Common myeloid progenitor, CD34-positive (primary cell): ENCODE results near the gene SZRD1.
A peak's percentile ranks its signal among the peaks of the same experiment; 100 is the strongest.

Experiments
- CTCF ChIA-PET: fragments of 350-600 bp; sonication (Branson Sonifier 250); formaldehyde crosslinking; loops from one replicate; lab custom pipeline; 2021; ENCODE audit warnings: antibody characterized with exemption; lab: Charles Lee
- POLR2A ChIA-PET: fragments of 350-600 bp; sonication (Branson Sonifier 250); formaldehyde crosslinking; loops from one replicate; lab custom pipeline; 2021; ENCODE audit warnings: antibody characterized with exemption; lab: Charles Lee
- DNase-seq, 3 donors: peaks; one replicate each; pipeline versions ENCODE4 v3.0.0 to v3.0.0-alpha.2; 2013
- H3K27ac ChIP-seq, 2 experiments: 1 replicate in 1 of 2; 2 replicates in 1 of 2; pipeline ENCODE4 v1.7.0; 2013; ENCODE audit warnings: inconsistent platforms in 2 of 2, low read length in 2 of 2, mild to moderate bottlenecking in 2 of 2, low read depth in 1 of 2, moderate library complexity in 1 of 2; ENCODE audit not compliant: severe bottlenecking in 2 of 2, insufficient read depth in 1 of 2, poor library complexity in 1 of 2
- H3K27me3 ChIP-seq, 5 experiments: replicated peaks in 2 of 5; 1 replicate in 3 of 5; 2 replicates in 2 of 5; pipeline versions ENCODE4 v1.6.1 to v1.7.0; 2013; ENCODE audit warnings: low read length in 4 of 5, mild to moderate bottlenecking in 2 of 5, moderate library complexity in 2 of 5, inconsistent platforms in 1 of 5; ENCODE audit not compliant: insufficient read depth in 5 of 5, control insufficient read depth in 4 of 5
- H3K36me3 ChIP-seq, 4 experiments: 1 replicate in 2 of 4; 2 replicates in 2 of 4; pipeline versions ENCODE4 v1.6.1 to v1.7.0; 2013; ENCODE audit warnings: low read length in 3 of 4, control low read depth in 1 of 4, mild to moderate bottlenecking in 1 of 4; ENCODE audit not compliant: control insufficient read depth in 4 of 4, insufficient read depth in 4 of 4
- H3K4me1 ChIP-seq, 4 experiments: 1 replicate in 3 of 4; 2 replicates in 1 of 4; pipeline versions ENCODE4 v1.6.1 to v1.7.1; 2013; ENCODE audit warnings: low read length in 3 of 4, mild to moderate bottlenecking in 3 of 4, control low read depth in 1 of 4, inconsistent platforms in 1 of 4, moderate library complexity in 1 of 4; ENCODE audit not compliant: control insufficient read depth in 4 of 4, insufficient read depth in 4 of 4; ENCODE audit errors: control extremely low read depth in 1 of 4
- H3K4me3 ChIP-seq, 7 experiments: 1 replicate in 4 of 7; 2 replicates in 3 of 7; pipeline versions ENCODE4 v1.5.1 to v1.7.0; 2013; ENCODE audit warnings: mild to moderate bottlenecking in 7 of 7, low read length in 6 of 7, moderate library complexity in 6 of 7, inconsistent platforms in 2 of 7, low read depth in 2 of 7, control low read depth in 1 of 7; ENCODE audit not compliant: insufficient read depth in 4 of 7, control insufficient read depth in 1 of 7; ENCODE audit errors: extremely low read depth in 1 of 7
- H3K9me3 ChIP-seq, 5 experiments: 1 replicate in 4 of 5; 2 replicates in 1 of 5; pipeline versions ENCODE4 v1.6.1 to v1.7.1; 2013; ENCODE audit warnings: low read length in 4 of 5, mild to moderate bottlenecking in 2 of 5, inconsistent platforms in 1 of 5, low read depth in 1 of 5, moderate library complexity in 1 of 5; ENCODE audit not compliant: control insufficient read depth in 4 of 5, insufficient read depth in 2 of 5; ENCODE audit errors: control extremely low read depth in 1 of 5
- WGBS: methylation state at CpG from one replicate; pipeline ENCODE4 v1.1.5; 2013; ENCODE audit not compliant: insufficient coverage; 5-methylcytosine and 5-hydroxymethylcytosine counted together

The SZRD1 gene

DNA sequence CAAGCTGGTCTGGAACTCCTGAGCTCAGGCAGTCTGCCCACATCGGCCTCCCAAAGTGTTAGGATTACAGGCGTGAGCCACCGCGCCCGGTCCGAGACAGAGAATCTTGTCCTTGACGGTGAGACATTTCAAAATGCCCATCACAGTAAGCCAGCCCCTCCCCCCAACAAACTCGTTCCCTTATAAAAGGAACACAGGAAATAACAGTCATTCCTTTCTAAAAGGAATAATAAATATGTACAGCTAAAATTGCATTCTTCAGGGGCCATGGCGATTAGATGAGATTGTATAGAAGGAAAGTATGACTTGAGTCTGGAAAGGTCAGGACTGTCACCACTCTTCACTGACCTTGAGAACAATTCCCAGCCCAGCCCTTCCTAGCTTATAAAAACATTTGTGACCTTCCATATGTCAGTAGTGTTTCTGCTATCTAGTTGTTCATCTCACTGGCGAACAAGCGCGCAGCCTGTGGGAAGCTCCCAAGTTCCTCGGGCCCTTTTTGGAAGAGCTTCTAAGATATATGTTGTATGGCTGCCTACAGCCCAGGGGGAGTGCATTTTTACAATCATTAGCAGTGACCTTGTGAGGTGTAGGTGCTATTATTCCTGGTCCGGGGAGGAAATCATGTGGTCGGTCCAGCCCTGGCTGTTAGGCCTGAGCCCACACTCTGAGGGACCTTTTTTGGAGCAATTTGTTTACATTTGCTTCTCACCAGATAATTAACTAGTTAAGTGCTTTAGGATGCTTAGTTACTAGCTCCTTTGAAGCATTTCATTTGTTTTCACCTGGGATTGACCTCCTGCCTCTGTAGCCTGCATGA lies 8.7 kb downstream of the SZRD1 start:
- no peak overlapping the region for H3K4me3 ChIP-seq
- no peaks in the 10 kb centered on the region for H3K9me3 ChIP-seq
- POLR2A ChIA-PET: interaction anchor here (2.6 kb wide), 1 partner anchor 11 kb away, joined by 7 read pairs; no protein-coding TSS in a partner anchor
- DNase-seq: no peak
- 100% methylated on average over 3 of the region's 15 CpGs for WGBS
- peak overlapping the region in 1 of 2 experiments; percentile 54 for H3K27ac ChIP-seq
- peaks cover 0 to 13% (median 2%) of the 10 kb centered on the region in 4 experiments for H3K36me3 ChIP-seq
- CTCF ChIA-PET: interaction anchor here (1.0 to 3.3 kb wide), 2 partner anchors 11 to 78 kb away, joined by 3 to 12 read pairs; no protein-coding TSS in a partner anchor
- H3K27me3 ChIP-seq: no peaks in the 10 kb centered on the region
- peaks cover 0 to 17% (median 11%) of the 10 kb centered on the region in 4 experiments for H3K4me1 ChIP-seq

DNA sequence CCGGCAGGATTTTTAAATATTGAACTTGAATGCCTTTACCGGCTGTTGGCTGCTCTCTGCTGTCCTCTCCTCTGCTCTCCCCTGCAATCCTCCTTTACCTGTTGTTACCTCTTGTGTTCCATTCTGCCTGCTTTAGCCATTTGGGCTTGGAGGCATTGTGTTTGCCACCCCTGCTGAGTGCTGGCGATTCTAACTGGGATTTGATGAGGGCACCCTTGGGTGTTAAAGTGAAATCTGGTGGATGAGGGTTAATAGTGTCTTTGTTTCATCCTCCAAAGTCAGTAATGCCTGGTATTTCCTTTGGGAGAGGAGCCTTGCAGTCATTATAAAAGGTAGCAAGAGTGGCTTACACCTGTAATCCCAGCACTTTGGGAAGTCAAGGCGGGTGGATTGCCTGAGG lies 9.9 kb downstream of the SZRD1 start:
- CTCF ChIA-PET: interaction anchor here (3.3 kb wide), 1 partner anchor 13 kb away, joined by 12 read pairs; no protein-coding TSS in a partner anchor
- H3K27me3 ChIP-seq: no peaks in the 10 kb centered on the region
- POLR2A ChIA-PET: no interaction called here
- DNase-seq: no peak
- no peak overlapping the region for H3K27ac ChIP-seq
- peaks cover 0 to 13% (median 2%) of the 10 kb centered on the region in 4 experiments for H3K36me3 ChIP-seq
- no peaks in the 10 kb centered on the region for H3K9me3 ChIP-seq
- WGBS: 97% methylated on average over 3 of the region's 4 CpGs
- H3K4me3 ChIP-seq: no peak overlapping the region
- H3K4me1 ChIP-seq: peaks cover 0 to 12% (median 5%) of the 10 kb centered on the region in 4 experiments

DNA sequence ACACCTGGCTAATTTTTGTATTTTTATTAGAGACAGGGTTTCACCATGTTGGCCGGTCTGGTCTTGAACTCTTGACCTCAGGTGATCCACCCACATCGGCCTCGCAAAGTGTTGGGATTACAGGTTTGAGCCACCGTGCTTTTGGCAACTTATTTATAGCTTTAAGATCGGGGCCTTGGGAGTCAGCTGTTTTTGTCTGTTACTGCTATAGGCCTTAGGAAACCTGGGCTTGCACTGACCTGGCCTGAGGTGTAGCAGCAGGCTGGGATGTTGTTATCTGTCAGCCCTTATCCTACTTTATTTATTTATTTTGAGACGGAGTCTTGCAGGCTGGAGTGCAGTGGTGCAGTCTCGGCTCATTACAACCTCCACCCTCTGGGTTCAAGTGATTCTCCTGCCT lies 11.4 kb downstream of the SZRD1 start:
- whole genome bisulfite sequencing: 91% methylated on average over 7 of the region's 7 CpGs
- Histone ChIP-seq H3K27ac (no peak overlapping the region), H3K4me3 (no peak overlapping the region), H3K36me3 (peaks cover 0 to 9% (median under 1%) of the 10 kb centered on the region in 4 experiments), H3K9me3 (no peaks in the 10 kb centered on the region), H3K4me1 (peaks cover 0 to 9% (median 4%) of the 10 kb centered on the region in 4 experiments), H3K27me3 (no peaks in the 10 kb centered on the region)
- DNase-seq: no peak
- CTCF ChIA-PET: interaction anchor here (0.7 to 1.4 kb wide), 2 partner anchors 9 to 122 kb away, joined by 3 to 5 read pairs; no protein-coding TSS in a partner anchor
- POLR2A ChIA-PET: no interaction called here

- 95% methylated on average over 4 of the region's 4 CpGs for WGBS
- DNase-seq: no peak
- Histone ChIP-seq H3K27me3 (no peaks in the 10 kb centered on the region), H3K9me3 (no peaks in the 10 kb centered on the region), H3K4me3 (no peak overlapping the region), H3K4me1 (peaks cover 0 to 10% (median 6%) of the 10 kb centered on the region in 4 experiments), H3K27ac (no peak overlapping the region), H3K36me3 (peaks cover 0 to 19% (median 3%) of the 10 kb centered on the region in 4 experiments)
- ChIA-PET POLR2A (interaction anchor here (0.6 kb wide), 1 partner anchor 25 kb away, joined by 6 read pairs; no protein-coding TSS in a partner anchor), CTCF (interaction anchor here (0.6 to 1.6 kb wide), 2 partner anchors 59 to 96 kb away, joined by 3 to 4 read pairs; no protein-coding TSS in a partner anchor)
Observed at GRCh38 chr1:16380868-16381267, 13.8 kb downstream of the SZRD1 start.

- no peaks in the 10 kb centered on the region for H3K9me3 ChIP-seq
- H3K27me3 ChIP-seq: no peaks in the 10 kb centered on the region
- no peak for DNase-seq
- POLR2A ChIA-PET: no interaction called here
- peaks cover 0 to 24% (median 3%) of the 10 kb centered on the region in 4 experiments for H3K36me3 ChIP-seq
- no peak overlapping the region for H3K4me3 ChIP-seq
- peaks cover 11 to 32% (median 24%) of the 10 kb centered on the region in 4 experiments for H3K4me1 ChIP-seq
- 100% methylated on average over 1 of the region's 5 CpGs for WGBS
- CTCF ChIA-PET: no interaction called here
- H3K27ac ChIP-seq: no peak overlapping the region
Observed at GRCh38 chr1:16383888-16384287, 16.8 kb downstream of the SZRD1 start.

DNA sequence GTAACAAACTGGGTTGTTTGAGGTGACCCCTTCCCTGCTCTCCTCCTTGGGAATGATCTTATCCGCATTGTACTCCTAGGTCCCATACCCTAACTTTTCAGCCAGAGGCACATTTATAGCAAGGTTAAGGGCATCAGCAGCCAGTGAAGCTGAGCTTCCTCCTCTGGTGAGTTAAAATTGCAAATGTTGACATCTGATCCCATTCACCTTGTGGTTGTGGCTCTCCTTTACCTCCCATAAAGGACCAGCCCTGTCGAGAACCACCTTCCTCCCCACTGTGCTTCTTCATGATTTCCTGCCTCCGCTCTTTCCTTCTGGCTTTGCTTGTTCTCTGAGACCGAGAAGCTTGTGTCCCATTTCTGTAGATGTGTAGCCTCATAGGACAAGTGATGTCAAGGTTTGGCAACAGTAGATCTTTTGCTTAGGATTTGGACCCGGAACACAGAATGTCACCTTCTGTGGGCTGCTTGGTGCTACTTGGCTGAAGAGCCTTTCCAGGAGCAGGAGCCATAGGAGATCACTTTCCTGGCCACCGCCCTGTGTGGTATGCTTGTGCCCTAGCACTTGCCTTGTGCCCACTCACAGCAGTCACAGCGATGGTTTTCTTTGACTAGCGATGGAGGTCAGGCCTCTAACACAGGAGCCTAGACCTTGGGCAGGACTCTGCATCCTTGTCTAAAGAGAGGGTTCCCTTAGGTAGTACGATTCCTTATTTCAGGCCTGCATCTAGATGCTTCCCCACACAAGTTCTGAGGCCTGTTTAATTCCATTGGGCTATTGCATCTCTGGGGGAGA lies 18.8 kb downstream of the SZRD1 start:
- no peaks in the 10 kb centered on the region for H3K9me3 ChIP-seq
- no peak for DNase-seq
- ChIA-PET CTCF (interaction anchor here (0.7 to 1.5 kb wide), 2 partner anchors 11 to 17 kb away, joined by 3 to 5 read pairs; no protein-coding TSS in a partner anchor), POLR2A (interaction anchor here (2.3 kb wide), 1 partner anchor 11 kb away, joined by 7 read pairs; no protein-coding TSS in a partner anchor)
- H3K4me3 ChIP-seq: peak overlapping the region in 1 of 7 experiments; percentile 6
- H3K4me1 ChIP-seq: peaks cover 12 to 36% (median 27%) of the 10 kb centered on the region in 4 experiments
- H3K27me3 ChIP-seq: no peaks in the 10 kb centered on the region
- 91% methylated on average over 9 of the region's 9 CpGs for WGBS
- H3K36me3 ChIP-seq: peaks cover 0 to 24% (median 3%) of the 10 kb centered on the region in 4 experiments
- H3K27ac ChIP-seq: peak overlapping the region in 1 of 2 experiments; percentile 28
